ENCODE results near the gene UTS2B. TPM values are rescaled to one million over a fixed set of nuclear protein-coding genes. Genes with fewer than 3 reads are reported as not detected.

Gene UTS2B, protein sequence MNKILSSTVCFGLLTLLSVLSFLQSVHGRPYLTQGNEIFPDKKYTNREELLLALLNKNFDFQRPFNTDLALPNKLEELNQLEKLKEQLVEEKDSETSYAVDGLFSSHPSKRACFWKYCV
- total RNA-seq = 1 to 10 TPM in 1 of 4 donors, under 1 TPM in 3; 0.39 to 1.2 (median 0.43) TPM
- 0.16 TPM for polyA plus RNA-seq
- long read RNA-seq, donor 1 = 0 reads
- long read RNA-seq, donor 2 = 0 reads
- long read RNA-seq, donor 3 = 0 reads
- long read RNA-seq, donor 4 = 0 reads

DNA sequence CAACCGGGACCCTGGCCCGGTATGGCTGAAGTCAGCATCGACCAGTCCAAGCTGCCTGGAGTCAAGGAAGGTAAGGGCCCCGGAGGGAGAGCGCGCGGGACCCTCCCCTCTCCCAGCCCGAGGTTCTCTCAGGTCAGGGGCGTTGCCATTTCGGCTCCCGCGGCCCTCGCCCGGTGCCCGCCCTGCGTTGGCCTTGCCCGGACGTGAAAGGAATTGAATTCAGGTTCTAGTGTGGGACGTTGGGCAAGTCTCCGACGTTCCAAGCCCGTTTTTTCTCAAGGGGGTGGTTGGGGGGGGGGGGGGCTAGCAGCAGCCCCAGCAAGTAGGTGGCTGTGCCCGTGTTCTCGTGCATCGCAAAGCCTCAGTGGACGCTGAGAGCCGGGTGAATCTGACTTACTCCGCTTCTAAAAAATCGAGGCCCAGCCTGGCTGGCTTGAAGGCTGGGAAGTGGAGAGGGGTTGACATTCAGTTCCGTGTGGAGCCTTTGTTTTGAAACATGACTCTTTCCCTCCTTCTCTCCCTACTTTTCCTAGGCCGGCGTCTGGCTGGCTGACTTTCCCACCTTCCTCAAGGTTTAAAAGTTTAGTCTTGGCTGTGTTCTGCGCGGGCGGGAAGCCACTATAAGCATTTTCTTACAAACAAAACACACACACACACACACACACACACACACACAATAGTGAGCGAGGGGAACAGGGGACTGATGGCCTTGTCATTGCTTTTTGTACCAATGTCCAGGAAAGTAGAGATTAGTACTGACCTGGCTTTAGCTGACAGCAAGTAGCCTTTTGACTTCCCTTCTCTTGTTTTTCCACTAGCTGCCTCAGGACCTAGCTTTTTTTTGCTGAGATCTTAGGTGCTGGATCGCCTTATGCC lies at the start of gene UTS2B:
UTS2B (minus strand) TSS at position 873 of the 876 bp plus-strand sequence. CDS start 48,337 bp downstream, outside the sequence.
- DNase-seq = peak; percentile 50 to 82 (median 78)
- Histone ChIP-seq H3K27ac (ENCODE audit: low read length) (peak within 1 kb of the TSS; percentile 72), H3K27me3 (ENCODE audit: control insufficient read depth, insufficient read depth) (no peaks in the 10 kb centered on the region), H3K4me1 (ENCODE audit: control insufficient read depth, insufficient read depth, low read length) (peaks cover 7% of the 10 kb centered on the region), H3K9me3 (ENCODE audit: control insufficient read depth, low read length) (no peaks in the 10 kb centered on the region), H3K4me3 (ENCODE audit: low read length) (peak within 1 kb of the TSS; percentile 61)
- intact Hi-C loops (cut with DNase I) = loop anchor here in 2 of 4 donors (2.0 to 10.0 kb wide), 2 partner anchors 49 to 55 kb away; no protein-coding TSS in a partner anchor
- WGBS = 2% methylated on average over 37 of the region's 37 CpGs
- ATAC-seq = peak; percentile 54 to 65

DNA sequence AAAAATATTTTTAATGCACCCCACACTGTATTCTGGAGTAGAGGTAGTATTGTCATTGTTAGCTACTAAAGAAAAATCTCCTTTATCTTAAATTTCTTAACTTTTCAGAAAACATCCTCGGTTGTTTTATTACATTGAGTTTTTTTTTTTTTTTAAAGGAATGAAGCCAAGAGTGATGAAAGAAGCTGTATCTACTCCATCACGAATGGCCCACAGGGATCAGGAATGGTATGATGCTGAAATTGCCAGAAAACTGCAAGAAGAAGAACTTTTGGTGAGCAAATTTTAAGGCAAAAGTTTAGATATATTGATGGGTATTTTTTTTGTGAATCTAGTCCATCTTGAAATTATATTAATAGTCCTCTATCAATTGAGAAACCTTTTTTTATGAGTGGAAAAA lies 49.7 kb upstream of the UTS2B start:
- DNase-seq (no peak), ATAC-seq (no peak)
- 61% methylated on average over 2 of the region's 2 CpGs for WGBS
- no peaks in the 10 kb centered on the region for H3K9me3 ChIP-seq (ENCODE audit: control insufficient read depth, low read length)
- intact Hi-C loops (cut with DNase I) = loop anchor here in 3 of 4 donors (10.0 kb wide), 3 partner anchors 45 to 135 kb away; partner anchors contain the start of gene UTS2B (in 1 of the 3)
- H3K4me1 ChIP-seq (ENCODE audit: control insufficient read depth, insufficient read depth, low read length) = peaks cover 7% of the 10 kb centered on the region
- H3K27ac ChIP-seq (ENCODE audit: low read length) = no peak overlapping the region
- no peaks in the 10 kb centered on the region for H3K27me3 ChIP-seq (ENCODE audit: control insufficient read depth, insufficient read depth)
- H3K4me3 ChIP-seq (ENCODE audit: low read length) = no peak overlapping the region

DNA sequence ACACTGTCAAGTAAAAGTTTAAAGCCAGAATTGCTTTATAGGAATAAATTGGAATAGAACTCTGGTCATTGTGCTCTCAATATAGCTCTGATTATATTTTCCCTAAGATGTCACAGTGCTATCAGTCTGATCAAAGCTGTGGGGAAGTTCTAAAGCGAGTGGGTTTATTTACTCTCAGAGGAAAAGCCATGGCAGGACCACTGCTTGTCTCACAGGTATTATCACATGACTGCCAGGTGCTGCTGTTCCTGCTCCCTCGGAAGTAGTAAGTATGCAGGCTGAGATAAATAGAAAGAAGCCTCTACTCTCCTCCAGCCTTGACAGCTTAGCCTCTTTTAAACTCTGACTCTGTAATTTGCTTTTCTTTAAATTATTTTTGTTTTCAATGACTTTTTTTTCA lies 49.1 kb upstream of the UTS2B start:
- H3K9me3 ChIP-seq (ENCODE audit: control insufficient read depth, low read length) = no peaks in the 10 kb centered on the region
- 64% methylated on average over 2 of the region's 2 CpGs for WGBS
- peaks cover 7% of the 10 kb centered on the region for H3K4me1 ChIP-seq (ENCODE audit: control insufficient read depth, insufficient read depth, low read length)
- H3K27me3 ChIP-seq (ENCODE audit: control insufficient read depth, insufficient read depth) = no peaks in the 10 kb centered on the region
- no peak overlapping the region for H3K27ac ChIP-seq (ENCODE audit: low read length)
- ATAC-seq = no peak
- no peak for DNase-seq
- no peak overlapping the region for H3K4me3 ChIP-seq (ENCODE audit: low read length)
- intact Hi-C loops (cut with DNase I) = loop anchor here in 1 of 4 donors (2.0 kb wide), 1 partner anchor 51 kb away; the partner anchor contains the start of gene CCDC50

DNA sequence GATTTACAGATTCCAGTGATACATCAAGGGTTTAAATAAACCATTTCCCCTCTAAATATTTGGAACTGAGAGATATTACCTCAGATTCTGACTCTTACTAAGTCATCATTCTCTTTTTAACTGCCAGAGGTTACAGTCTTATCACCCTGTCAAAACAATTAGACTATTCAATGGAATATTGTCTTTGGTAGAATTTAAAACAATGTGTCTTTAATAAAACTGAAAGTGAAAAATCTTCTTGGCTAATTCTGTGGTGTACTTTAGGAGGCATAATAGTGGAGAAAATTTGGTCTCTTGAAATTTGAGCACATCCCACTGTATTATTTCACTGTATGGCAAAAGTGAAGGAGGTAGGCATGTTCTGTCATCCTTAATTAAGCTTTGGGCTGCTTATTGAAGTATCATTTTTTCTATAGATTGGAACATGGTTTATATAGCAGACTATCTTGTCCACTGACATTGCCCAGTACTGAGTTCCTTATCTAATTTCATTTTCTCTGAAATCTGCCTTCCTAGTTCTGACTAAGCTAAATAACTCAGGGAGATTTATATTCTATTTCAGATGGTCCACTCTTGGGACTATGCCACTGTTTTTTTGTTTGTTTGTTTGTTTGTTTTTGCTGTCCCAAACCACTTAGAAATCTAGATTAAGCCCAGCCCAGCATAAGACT lies 48.0 kb upstream of the UTS2B start:
- Histone ChIP-seq H3K27ac (ENCODE audit: low read length) (peak overlapping the region; percentile 58), H3K9me3 (ENCODE audit: control insufficient read depth, low read length) (no peaks in the 10 kb centered on the region), H3K4me3 (ENCODE audit: low read length) (no peak overlapping the region), H3K27me3 (ENCODE audit: control insufficient read depth, insufficient read depth) (no peaks in the 10 kb centered on the region), H3K4me1 (ENCODE audit: control insufficient read depth, insufficient read depth, low read length) (peaks cover 7% of the 10 kb centered on the region)
- ATAC-seq (peak; percentile 32 to 53), DNase-seq (no peak)
- intact Hi-C loops (cut with DNase I) = loop anchor here in 1 of 4 donors (2.0 kb wide), 1 partner anchor 49 kb away; the partner anchor contains the start of gene CCDC50

DNA sequence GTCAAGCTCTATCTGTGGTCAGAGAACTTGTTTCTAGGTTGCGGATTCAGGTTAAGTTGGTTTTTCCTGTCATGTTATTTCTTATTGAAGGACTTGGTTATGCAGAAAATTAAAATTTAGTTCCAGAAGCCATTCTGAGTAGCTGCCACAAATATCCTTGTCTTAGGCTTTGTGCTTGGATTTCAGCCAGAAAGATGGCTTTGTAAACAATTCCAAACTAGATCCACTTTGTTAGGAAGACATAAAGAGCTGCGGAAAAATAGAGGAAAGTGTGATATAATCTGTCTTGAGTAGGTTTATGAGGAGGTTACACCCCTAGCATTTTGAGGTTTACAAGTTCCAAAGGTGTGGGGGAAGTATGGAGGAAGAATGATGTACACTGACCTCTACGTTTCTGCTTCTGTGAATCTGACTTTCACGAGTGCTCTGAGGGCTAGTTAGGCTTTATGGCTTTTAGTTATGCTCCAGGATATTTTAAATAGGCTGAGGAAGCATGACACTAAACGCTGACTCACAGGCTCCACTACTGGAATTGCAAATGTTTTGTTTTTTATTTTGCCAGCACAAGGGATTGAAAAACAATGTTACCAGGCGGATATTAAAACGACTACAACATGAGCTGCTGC lies 46.3 kb upstream of the UTS2B start:
- Histone ChIP-seq H3K9me3 (ENCODE audit: control insufficient read depth, low read length) (no peaks in the 10 kb centered on the region), H3K27ac (ENCODE audit: low read length) (peak overlapping the region; percentile 51), H3K4me3 (ENCODE audit: low read length) (no peak overlapping the region), H3K27me3 (ENCODE audit: control insufficient read depth, insufficient read depth) (no peaks in the 10 kb centered on the region), H3K4me1 (ENCODE audit: control insufficient read depth, insufficient read depth, low read length) (peaks cover 4% of the 10 kb centered on the region)
- DNase-seq (no peak), ATAC-seq (peak; percentile 49 to 75)
- 47% methylated on average over 7 of the region's 7 CpGs for WGBS
- intact Hi-C loops (cut with DNase I) = no loop called here

DNA sequence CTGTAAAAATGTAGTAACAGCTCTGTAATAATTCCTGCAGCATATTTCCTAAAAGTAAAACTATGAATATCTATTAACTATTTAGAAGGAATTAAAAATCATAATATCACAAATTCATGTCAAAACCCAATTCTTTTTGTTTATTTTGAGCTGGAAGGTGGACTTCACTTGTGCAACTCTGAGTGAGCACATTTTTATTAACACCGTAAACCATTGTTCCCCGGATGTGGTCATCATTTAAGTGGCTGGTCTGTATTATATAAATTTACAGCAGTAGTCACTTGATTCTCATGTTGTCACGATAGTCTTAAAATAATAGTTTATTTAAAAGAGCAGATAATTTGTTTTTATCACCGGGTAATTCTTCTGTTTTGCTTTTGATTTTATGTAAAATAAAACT lies 43.0 kb upstream of the UTS2B start:
- intact Hi-C loops (cut with DNase I) = no loop called here
- WGBS = 84% methylated on average over 4 of the region's 4 CpGs
- Histone ChIP-seq H3K9me3 (ENCODE audit: control insufficient read depth, low read length) (no peaks in the 10 kb centered on the region), H3K4me1 (ENCODE audit: control insufficient read depth, insufficient read depth, low read length) (no peaks in the 10 kb centered on the region), H3K27ac (ENCODE audit: low read length) (no peak overlapping the region), H3K27me3 (ENCODE audit: control insufficient read depth, insufficient read depth) (no peaks in the 10 kb centered on the region), H3K4me3 (ENCODE audit: low read length) (no peak overlapping the region)
- no peak for ATAC-seq
- no peak for DNase-seq

DNA sequence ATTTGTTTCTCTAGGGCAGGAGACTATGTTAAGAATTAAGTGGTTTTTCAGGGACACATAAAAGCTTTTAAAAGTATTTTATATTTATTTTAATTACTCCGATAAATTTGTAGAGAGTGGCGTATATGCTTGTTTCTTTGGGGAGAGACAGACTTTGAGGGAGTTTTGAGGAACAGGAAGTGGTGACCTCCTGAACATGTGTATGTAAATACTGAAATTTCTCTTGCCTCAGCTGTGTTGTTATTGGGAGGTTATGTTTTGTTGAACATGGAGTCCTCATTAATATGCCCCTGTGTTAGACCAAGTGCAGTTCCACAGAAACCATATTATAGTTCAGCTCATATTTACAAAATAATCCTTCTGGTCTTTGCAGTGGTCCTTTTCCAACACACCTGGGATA lies 41.8 kb upstream of the UTS2B start:
- no peak for DNase-seq
- Histone ChIP-seq H3K9me3 (ENCODE audit: control insufficient read depth, low read length) (no peaks in the 10 kb centered on the region), H3K4me3 (ENCODE audit: low read length) (no peak overlapping the region), H3K27me3 (ENCODE audit: control insufficient read depth, insufficient read depth) (no peaks in the 10 kb centered on the region), H3K27ac (ENCODE audit: low read length) (no peak overlapping the region), H3K4me1 (ENCODE audit: control insufficient read depth, insufficient read depth, low read length) (no peaks in the 10 kb centered on the region)
- WGBS = 88% methylated on average over 2 of the region's 2 CpGs
- no peak for ATAC-seq
- intact Hi-C loops (cut with DNase I) = no loop called here

DNA sequence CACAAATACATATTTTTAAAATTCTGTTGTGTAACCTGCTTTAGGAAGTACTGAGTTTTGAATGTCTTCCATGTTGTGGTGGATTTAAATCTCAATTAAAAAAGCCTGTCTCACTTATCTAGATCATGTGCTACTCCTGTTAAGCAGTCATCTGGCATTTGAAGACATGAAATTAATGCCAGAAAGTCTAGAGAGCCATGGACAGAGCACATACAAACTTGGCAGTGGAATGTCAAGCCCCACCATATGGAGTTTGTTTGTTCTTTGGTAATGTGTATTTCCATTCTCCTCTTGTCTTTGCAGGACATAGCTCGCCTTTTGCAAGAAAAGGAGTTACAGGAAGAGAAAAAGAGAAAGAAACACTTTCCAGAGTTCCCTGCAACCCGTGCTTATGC lies 39.3 kb upstream of the UTS2B start:
- no peak overlapping the region for H3K27ac ChIP-seq (ENCODE audit: low read length)
- DNase-seq = no peak
- H3K27me3 ChIP-seq (ENCODE audit: control insufficient read depth, insufficient read depth) = no peaks in the 10 kb centered on the region
- H3K4me1 ChIP-seq (ENCODE audit: control insufficient read depth, insufficient read depth, low read length) = no peaks in the 10 kb centered on the region
- peak in 1 of 2 donors; percentile 48 for ATAC-seq
- intact Hi-C loops (cut with DNase I) = no loop called here
- no peaks in the 10 kb centered on the region for H3K9me3 ChIP-seq (ENCODE audit: control insufficient read depth, low read length)
- WGBS = 67% methylated on average over 2 of the region's 2 CpGs
- H3K4me3 ChIP-seq (ENCODE audit: low read length) = no peak overlapping the region

DNA sequence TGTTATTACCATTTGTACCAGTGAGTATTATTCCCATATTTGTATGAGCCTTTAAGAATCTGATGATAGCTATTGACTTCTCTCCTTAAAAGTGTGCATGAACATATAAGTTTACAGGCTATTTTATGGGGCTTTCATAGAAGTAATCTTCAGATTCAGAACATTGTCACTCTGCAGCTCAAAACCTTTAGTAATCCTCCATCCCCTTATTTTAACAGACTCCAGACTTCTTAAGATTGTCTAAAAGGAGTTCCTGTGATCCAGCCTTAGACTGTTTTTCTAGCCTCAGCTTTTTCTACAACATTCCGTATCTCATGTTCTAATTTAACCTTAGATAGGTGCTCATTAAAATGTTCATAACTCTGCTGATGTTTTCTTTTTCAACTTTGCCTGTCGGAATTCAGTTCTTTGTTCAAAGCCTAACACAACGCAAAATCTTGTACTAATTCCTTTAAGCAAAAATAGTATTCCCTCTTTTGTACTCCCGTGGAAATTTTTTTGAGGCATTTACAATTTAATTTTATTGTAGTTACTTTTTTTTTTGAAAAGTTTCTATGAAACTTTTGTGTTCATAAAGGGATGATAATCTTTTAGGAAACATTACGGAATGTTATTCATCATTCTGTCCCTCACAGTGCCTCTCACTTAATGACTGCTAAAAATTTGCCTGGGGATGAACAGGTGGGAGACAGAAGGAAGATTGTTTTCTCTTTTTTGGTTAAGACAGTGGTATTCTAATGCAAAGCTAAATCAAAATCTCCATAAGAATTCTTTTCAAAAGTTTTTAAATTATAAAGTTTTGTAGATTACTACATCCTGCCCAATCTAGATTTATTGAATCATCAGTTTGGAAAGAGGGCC lies 38.7 kb upstream of the UTS2B start:
- Histone ChIP-seq H3K9me3 (ENCODE audit: control insufficient read depth, low read length) (no peaks in the 10 kb centered on the region), H3K27me3 (ENCODE audit: control insufficient read depth, insufficient read depth) (no peaks in the 10 kb centered on the region), H3K4me3 (ENCODE audit: low read length) (no peak overlapping the region), H3K4me1 (ENCODE audit: control insufficient read depth, insufficient read depth, low read length) (no peaks in the 10 kb centered on the region), H3K27ac (ENCODE audit: low read length) (no peak overlapping the region)
- ATAC-seq (no peak), DNase-seq (no peak)
- WGBS = 92% methylated on average over 5 of the region's 5 CpGs
- intact Hi-C loops (cut with DNase I) = no loop called here

DNA sequence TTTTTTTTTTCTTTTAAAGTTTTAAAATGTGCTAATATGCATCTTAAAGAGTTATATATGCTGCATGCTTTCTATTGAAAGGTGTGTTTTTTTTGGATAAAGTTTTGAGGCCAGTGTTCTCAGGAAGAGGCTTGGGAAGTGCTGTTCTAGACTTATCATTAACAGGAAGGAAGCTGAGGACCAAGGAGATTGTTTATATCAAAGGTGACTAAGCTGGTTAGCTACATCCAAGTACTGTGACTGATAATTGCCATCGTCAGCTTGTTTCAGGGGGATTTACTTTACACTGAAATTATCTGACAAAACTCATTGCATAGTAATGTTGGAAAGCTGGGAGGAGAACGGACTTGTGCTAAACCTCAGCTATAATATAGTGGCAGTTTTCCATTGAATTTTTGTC lies 36.3 kb upstream of the UTS2B start:
- Histone ChIP-seq H3K4me3 (ENCODE audit: low read length) (no peak overlapping the region), H3K27me3 (ENCODE audit: control insufficient read depth, insufficient read depth) (no peaks in the 10 kb centered on the region), H3K9me3 (ENCODE audit: control insufficient read depth, low read length) (no peaks in the 10 kb centered on the region), H3K27ac (ENCODE audit: low read length) (no peak overlapping the region), H3K4me1 (ENCODE audit: control insufficient read depth, insufficient read depth, low read length) (no peaks in the 10 kb centered on the region)
- intact Hi-C loops (cut with DNase I) = no loop called here
- DNase-seq (no peak), ATAC-seq (peak; percentile 72 to 96)
- 43% methylated on average over 2 of the region's 2 CpGs for WGBS

Measured in right cardiac atrium (tissue), 5 donors.